ENCODE measurements around the gene POLG.
"Not testable (repeated sequence)": the region's sequence is repeated elsewhere in the genome, so short reads cannot be mapped to it uniquely, and the experiment has no call there.

Gene POLG

GRCh38 chr15:89299896-89300295, 34.7 kb downstream of the POLG start:
- Histone ChIP-seq H3K9ac (ENCODE audit: low read depth, low read length) (no peak overlapping the region), H3K36me3 (ENCODE audit: control insufficient read depth, insufficient read depth, low read length) (peaks cover 70% of the 10 kb centered on the region)

GRCh38 chr15:89293012-89293411, 41.6 kb downstream of the POLG start:
- Histone ChIP-seq H3K27me3 (ENCODE audit: control insufficient read depth, insufficient read depth, low read length) (no peaks in the 10 kb centered on the region), H3K9ac (ENCODE audit: low read depth, low read length) (no peak overlapping the region), H3K4me1 (ENCODE audit: control insufficient read depth, insufficient read depth, low read length) (no peaks in the 10 kb centered on the region), H3K4me3 (ENCODE audit: low read depth, low read length) (no peak overlapping the region), H3K36me3 (ENCODE audit: control insufficient read depth, insufficient read depth, low read length) (peaks cover 85% of the 10 kb centered on the region), H3K9me3 (ENCODE audit: control insufficient read depth, insufficient read depth, low read length) (no peaks in the 10 kb centered on the region), H3K27ac (ENCODE audit: low read depth, low read length) (no peak overlapping the region)

More at GRCh38 chr15:89299896-89300295, 34.7 kb downstream of the POLG start:
- Histone ChIP-seq H3K9me3 (ENCODE audit: control insufficient read depth, insufficient read depth, low read length) (no peaks in the 10 kb centered on the region), H3K4me3 (ENCODE audit: low read depth, low read length) (no peak overlapping the region), H3K4me1 (ENCODE audit: control insufficient read depth, insufficient read depth, low read length) (no peaks in the 10 kb centered on the region), H3K27ac (ENCODE audit: low read depth, low read length) (no peak overlapping the region), H3K27me3 (ENCODE audit: control insufficient read depth, insufficient read depth, low read length) (no peaks in the 10 kb centered on the region)

- no peak overlapping the region for H3K4me3 ChIP-seq (ENCODE audit: low read depth, low read length)
- peaks cover 91% of the 10 kb centered on the region for H3K36me3 ChIP-seq (ENCODE audit: control insufficient read depth, insufficient read depth, low read length)
- H3K27me3 ChIP-seq (ENCODE audit: control insufficient read depth, insufficient read depth, low read length): no peaks in the 10 kb centered on the region
- H3K4me1 ChIP-seq (ENCODE audit: control insufficient read depth, insufficient read depth, low read length): no peaks in the 10 kb centered on the region
- H3K9me3 ChIP-seq (ENCODE audit: control insufficient read depth, insufficient read depth, low read length): no peaks in the 10 kb centered on the region
- H3K9ac ChIP-seq (ENCODE audit: low read depth, low read length): no peak overlapping the region
- H3K27ac ChIP-seq (ENCODE audit: low read depth, low read length): no peak overlapping the region
Measured at GRCh38 chr15:89291934-89292438, 42.6 kb downstream of the POLG start.

GRCh38 chr15:89283201-89283600, 51.4 kb downstream of the POLG start:
- Histone ChIP-seq H3K27ac (ENCODE audit: low read depth, low read length) (no peak overlapping the region), H3K36me3 (ENCODE audit: control insufficient read depth, insufficient read depth, low read length) (peaks cover 89% of the 10 kb centered on the region), H3K4me1 (ENCODE audit: control insufficient read depth, insufficient read depth, low read length) (no peaks in the 10 kb centered on the region), H3K9me3 (ENCODE audit: control insufficient read depth, insufficient read depth, low read length) (no peaks in the 10 kb centered on the region), H3K4me3 (ENCODE audit: low read depth, low read length) (no peak overlapping the region), H3K27me3 (ENCODE audit: control insufficient read depth, insufficient read depth, low read length) (no peaks in the 10 kb centered on the region), H3K9ac (ENCODE audit: low read depth, low read length) (no peak overlapping the region)

- Histone ChIP-seq H3K27ac (ENCODE audit: low read depth, low read length) (no peak overlapping the region), H3K4me1 (ENCODE audit: control insufficient read depth, insufficient read depth, low read length) (no peaks in the 10 kb centered on the region), H3K4me3 (ENCODE audit: low read depth, low read length) (no peak overlapping the region), H3K36me3 (ENCODE audit: control insufficient read depth, insufficient read depth, low read length) (peaks cover 89% of the 10 kb centered on the region), H3K9me3 (ENCODE audit: control insufficient read depth, insufficient read depth, low read length) (no peaks in the 10 kb centered on the region), H3K9ac (ENCODE audit: low read depth, low read length) (no peak overlapping the region), H3K27me3 (ENCODE audit: control insufficient read depth, insufficient read depth, low read length) (no peaks in the 10 kb centered on the region)
Measured at GRCh38 chr15:89282631-89283030, 52.0 kb downstream of the POLG start.

- H3K27ac ChIP-seq (ENCODE audit: low read depth, low read length): no peak overlapping the region
- no peaks in the 10 kb centered on the region for H3K9me3 ChIP-seq (ENCODE audit: control insufficient read depth, insufficient read depth, low read length)
- no peak overlapping the region for H3K9ac ChIP-seq (ENCODE audit: low read depth, low read length)
- H3K36me3 ChIP-seq (ENCODE audit: control insufficient read depth, insufficient read depth, low read length): peaks cover 94% of the 10 kb centered on the region
- no peak overlapping the region for H3K4me3 ChIP-seq (ENCODE audit: low read depth, low read length)
- H3K27me3 ChIP-seq (ENCODE audit: control insufficient read depth, insufficient read depth, low read length): no peaks in the 10 kb centered on the region
- no peaks in the 10 kb centered on the region for H3K4me1 ChIP-seq (ENCODE audit: control insufficient read depth, insufficient read depth, low read length)
Measured at GRCh38 chr15:89278307-89278706, 56.3 kb downstream of the POLG start.

- H3K9me3 ChIP-seq (ENCODE audit: control insufficient read depth, insufficient read depth, low read length); H3K4me1 ChIP-seq (ENCODE audit: control insufficient read depth, insufficient read depth, low read length); H3K4me3 ChIP-seq (ENCODE audit: low read depth, low read length); H3K27ac ChIP-seq (ENCODE audit: low read depth, low read length); H3K9ac ChIP-seq (ENCODE audit: low read depth, low read length); H3K27me3 ChIP-seq (ENCODE audit: control insufficient read depth, insufficient read depth, low read length): not testable (repeated sequence)
- H3K36me3 ChIP-seq (ENCODE audit: control insufficient read depth, insufficient read depth, low read length): peaks cover 91% of the 10 kb centered on the region
Measured at GRCh38 chr15:89277281-89277680, 57.3 kb downstream of the POLG start.
